Measurements from ENCODE around the gene DKK2.

GRCh38 chr4:106951891-106952290, 84.2 kb downstream of the DKK2 start:
- TF ChIP-seq POLR2A (IDR thresholded peaks at IDR 0.05; ENCODE audit: low read length) (no peak), GATA1 (IDR thresholded peaks at IDR 0.05; ENCODE audit: low read depth, low read length) (no peak)

Data from erythroblast (primary cell).